ENCODE measurements around the gene OR10G4. TPM values are rescaled to one million over a fixed set of nuclear protein-coding genes. Genes with fewer than 3 reads are reported as not detected.

The OR10G4 gene
- total and polyA plus RNA-seq, 2 of the 4 experiments (the other 2 are of a cell fraction), result not detected

GRCh38 chr11:123995119-123995518, 17.7 kb upstream of the OR10G4 start, which contains the start of gene OR10G6:
Gene OR10G6, minus strand, starts transcription at chr11:123995161. Its CDS starts 0 bp downstream, at chr11:123995161.
- in situ Hi-C loops (cut with MboI; ENCODE audit: low sequenced_read_pairs) (no loop called here), intact Hi-C loops (cut with micrococcal nuclease) (no loop called here), dilution Hi-C loops (cut with HindIII; ENCODE audit: low sequenced_read_pairs, unreplicated experiment) (no loop called here)
- Histone ChIP-seq H3K4me1 (ENCODE audit: control insufficient read depth, insufficient read depth, low read length) (no peaks in the 10 kb centered on the region), H3K56ac (ENCODE audit: extremely low read depth, insufficient read depth, low read length) (no peak within 1 kb of the TSS), H4K20me1 (ENCODE audit: insufficient read depth, low read length) (no peaks in the 10 kb centered on the region), H2BK5ac (ENCODE audit: low read depth, low read length, poor library complexity, severe bottlenecking) (no peak within 1 kb of the TSS), H3K79me1 (ENCODE audit: low read depth in 1 of 2, low read length in 2 of 2) (no peaks in the 10 kb centered on the region), H3K9me1 (ENCODE audit: insufficient read depth, low read length) (no peaks in the 10 kb centered on the region), H3K4me3 (ENCODE audit: insufficient read depth, low read depth, low read length) (no peak within 1 kb of the TSS), H2AK5ac (ENCODE audit: low read depth, low read length) (no peak within 1 kb of the TSS), H3K23ac (ENCODE audit: low read depth, low read length) (no peak within 1 kb of the TSS), H3K27ac (ENCODE audit: insufficient read depth, low read length) (no peak within 1 kb of the TSS), H3K18ac (ENCODE audit: low read depth, low read length) (no peak within 1 kb of the TSS), H2BK15ac (ENCODE audit: low read depth, low read length) (no peak within 1 kb of the TSS), H3K27me3 (ENCODE audit: control insufficient read depth, insufficient read depth, low read length) (no peaks in the 10 kb centered on the region), H3K9ac (ENCODE audit: low read depth, low read length) (no peak within 1 kb of the TSS), H3K4me2 (ENCODE audit: low read depth, low read length) (no peak within 1 kb of the TSS), H2AFZ (replicated peaks; ENCODE audit: low read length, poor library complexity) (no peak within 1 kb of the TSS), H3K36me3 (ENCODE audit: control insufficient read depth, insufficient read depth, low read length) (no peaks in the 10 kb centered on the region), H4K8ac (ENCODE audit: low read depth in 2 of 2, low read length in 2 of 2) (no peak within 1 kb of the TSS), H2BK120ac (ENCODE audit: low read depth, low read length) (no peak within 1 kb of the TSS), H2BK20ac (ENCODE audit: low read depth, low read length) (no peak within 1 kb of the TSS), H3K9me3 (ENCODE audit: control insufficient read depth, insufficient read depth, low read length) (peaks cover 9% of the 10 kb centered on the region), H3K14ac (replicated peaks; ENCODE audit: low read depth, low read length) (no peak within 1 kb of the TSS), H4K5ac (ENCODE audit: low read depth, low read length) (no peak within 1 kb of the TSS), H3K4ac (ENCODE audit: low read depth, low read length) (no peak within 1 kb of the TSS), H2AK9ac (replicated peaks; ENCODE audit: low read depth, low read length, poor library complexity) (no peak within 1 kb of the TSS), H4K91ac (ENCODE audit: insufficient read depth, low read depth, low read length) (no peak within 1 kb of the TSS)
- DNase-seq (no peak), ATAC-seq (ENCODE audit: low read depth) (no peak)
- POLR2A ChIA-PET (ENCODE audit: unreplicated experiment), result no interaction called here
- no CpG with 5 or more reads among the region's 1 CpG for WGBS, 2 experiments (ENCODE audit: extremely low coverage in 2 of 2, insufficient read length in 1 of 2)
- TF ChIP-seq RAD21 (IDR thresholded peaks at IDR 0.05; ENCODE audit: low read length) (no peak), POLR2A (IDR thresholded peaks at IDR 0.05; ENCODE audit: low read depth, low read length) (no peak), RCOR1 (IDR thresholded peaks at IDR 0.05; ENCODE audit: insufficient replicate concordance, low read length) (no peak), NFE2L2 (IDR thresholded peaks at IDR 0.05; ENCODE audit: low read depth, low read length) (no peak), ELK1 (IDR thresholded peaks at IDR 0.05; ENCODE audit: borderline replicate concordance, low read depth, low read length) (no peak), CHD1 (IDR thresholded peaks at IDR 0.05; ENCODE audit: low read depth, low read length) (no peak), FOS (IDR thresholded peaks at IDR 0.05; ENCODE audit: low read depth, low read length) (no peak), USF2 (IDR thresholded peaks at IDR 0.05; ENCODE audit: low read depth, low read length) (no peak), RFX5 (IDR thresholded peaks at IDR 0.05; ENCODE audit: low read depth, low read length) (no peak), MAZ (IDR thresholded peaks at IDR 0.05; ENCODE audit: borderline replicate concordance, low read depth, low read length) (no peak), BHLHE40 (IDR thresholded peaks at IDR 0.05; ENCODE audit: low read depth, low read length) (no peak), MAFK (IDR thresholded peaks at IDR 0.05; ENCODE audit: low read depth, low read length) (no peak)
- BruUV-seq (replicated peaks), result no TSS peak
- CTCF ChIA-PET, result no interaction called here

Measured in IMR-90 (cell line).